PC-9 (cell line): ENCODE data around the gene KASH5.

Experiments used
- EZH2 ChIP-seq: fragments of 200-600 bp; sonication (generic); IDR thresholded peaks from 2 replicates; pipeline ENCODE4 v1.8.0; 2017; ENCODE audit warnings: antibody characterized with exemption, low read depth
- TF ChIP-seq, protein P1 (sequence below): fragments of 200-600 bp; sonication (generic); conservative IDR thresholded peaks from 2 replicates; pipeline ENCODE4 v1.6.1; 2017; ENCODE audit warnings: mixed run types, antibody characterized with exemption, mild to moderate bottlenecking, moderate library complexity

DNA sequence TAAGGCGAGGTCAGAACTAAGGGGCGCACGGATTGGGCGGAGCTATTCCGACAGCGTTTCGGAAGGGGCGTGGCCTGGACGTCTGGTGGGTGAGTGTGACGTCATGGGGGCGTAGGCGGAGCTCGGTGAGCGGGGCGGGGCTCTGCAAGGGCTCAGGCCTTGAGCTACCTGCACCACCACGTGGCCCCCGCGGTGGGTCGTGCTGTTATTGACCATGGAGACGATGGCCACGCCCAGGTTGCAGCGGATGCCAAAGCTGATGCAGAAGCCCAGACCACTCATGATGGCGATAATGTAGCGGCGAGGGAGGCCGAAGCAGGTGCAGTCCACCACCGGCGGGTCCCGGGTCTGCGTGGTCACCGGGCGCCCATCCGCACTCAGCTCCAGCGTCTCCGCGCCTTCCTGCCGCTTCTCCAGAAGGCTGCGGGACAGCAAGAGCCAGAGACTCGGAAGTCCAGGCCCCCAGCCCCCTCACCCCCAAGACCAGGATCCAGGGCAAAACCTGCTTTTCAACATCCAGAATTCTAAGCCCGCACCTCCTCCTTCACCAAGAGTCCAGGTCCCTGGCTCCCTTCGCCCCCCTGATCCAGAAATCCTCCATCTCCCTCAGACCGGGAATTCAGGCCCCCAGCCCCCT is 48.5 kb downstream of the KASH5 start:
- TF ChIP-seq, protein P1, sequence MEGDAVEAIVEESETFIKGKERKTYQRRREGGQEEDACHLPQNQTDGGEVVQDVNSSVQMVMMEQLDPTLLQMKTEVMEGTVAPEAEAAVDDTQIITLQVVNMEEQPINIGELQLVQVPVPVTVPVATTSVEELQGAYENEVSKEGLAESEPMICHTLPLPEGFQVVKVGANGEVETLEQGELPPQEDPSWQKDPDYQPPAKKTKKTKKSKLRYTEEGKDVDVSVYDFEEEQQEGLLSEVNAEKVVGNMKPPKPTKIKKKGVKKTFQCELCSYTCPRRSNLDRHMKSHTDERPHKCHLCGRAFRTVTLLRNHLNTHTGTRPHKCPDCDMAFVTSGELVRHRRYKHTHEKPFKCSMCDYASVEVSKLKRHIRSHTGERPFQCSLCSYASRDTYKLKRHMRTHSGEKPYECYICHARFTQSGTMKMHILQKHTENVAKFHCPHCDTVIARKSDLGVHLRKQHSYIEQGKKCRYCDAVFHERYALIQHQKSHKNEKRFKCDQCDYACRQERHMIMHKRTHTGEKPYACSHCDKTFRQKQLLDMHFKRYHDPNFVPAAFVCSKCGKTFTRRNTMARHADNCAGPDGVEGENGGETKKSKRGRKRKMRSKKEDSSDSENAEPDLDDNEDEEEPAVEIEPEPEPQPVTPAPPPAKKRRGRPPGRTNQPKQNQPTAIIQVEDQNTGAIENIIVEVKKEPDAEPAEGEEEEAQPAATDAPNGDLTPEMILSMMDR, result no peak
- no peak for TF ChIP-seq EZH2
